K562 (cell line): ENCODE results near the gene SPOUT1. TPM values are rescaled to one million over a fixed set of nuclear protein-coding genes. Genes with fewer than 3 reads are reported as not detected.

Experiments used
- FOSL1 ChIP-seq: fragments of 200-800 bp; sonication (Bioruptor generic); conservative IDR thresholded peaks from 2 replicates; pipeline ENCODE4 v1.6.1; 2016; ENCODE audit warnings: missing genetic modification characterization, missing compliant biosample characterization
- KHSRP ChIP-seq: fragments of 450-650 bp; IDR thresholded peaks from 2 replicates; pipeline ENCODE4 v1.6.1; 2017
- KLF13 ChIP-seq: fragments of 450-650 bp; IDR thresholded peaks from 2 replicates; pipeline ENCODE4 v1.6.1; 2016; ENCODE audit warnings: missing genetic modification characterization, low read depth, mild to moderate bottlenecking, missing compliant biosample characterization, moderate library complexity, borderline replicate concordance
- PHF8 ChIP-seq: fragments of 200-600 bp; sonication (generic); IDR thresholded peaks from 2 replicates; pipeline ENCODE4 v1.6.1; 2012; ENCODE audit warnings: mixed run types, mild to moderate bottlenecking, inconsistent platforms, low read length, moderate library complexity, borderline replicate concordance
- RBM17 ChIP-seq: fragments of 200-400 bp; formaldehyde crosslinking; IDR thresholded peaks from 2 replicates; pipeline ENCODE4 v1.6.1; 2017; ENCODE audit warnings: low read depth, mild to moderate bottlenecking, low read length, borderline replicate concordance
- SMAD4 ChIP-seq: fragments of 250-450 bp; sonication (Bioruptor Pico); conservative IDR thresholded peaks from 2 replicates; pipeline ENCODE4 v1.8.0; 2021; ENCODE audit warnings: inconsistent platforms, mild to moderate bottlenecking, moderate library complexity
- ZBTB1 ChIP-seq: sonication (generic); formaldehyde crosslinking; IDR thresholded peaks from 2 replicates; pipeline ENCODE4 v1.8.1; 2023; ENCODE audit warnings: missing genetic modification reagents, low read depth, mild to moderate bottlenecking, borderline replicate concordance
- ZFP36 ChIP-seq: fragments of 150-350 bp; IDR thresholded peaks from 2 replicates; pipeline ENCODE4 v1.6.1; 2018; ENCODE audit warnings: low read length, low read depth; ENCODE audit not compliant: partially characterized antibody
- ZNF133 ChIP-seq: fragments of 250-450 bp; sonication (Bioruptor Pico); IDR thresholded peaks from 2 replicates; pipeline ENCODE4 v1.4.0; 2020; ENCODE audit warnings: mild to moderate bottlenecking
- ZNF134 ChIP-seq: fragments of 250-450 bp; sonication (Bioruptor Pico); conservative IDR thresholded peaks from 2 replicates; pipeline ENCODE4 v1.4.0; 2020
- ZNF197 ChIP-seq: fragments of 200-800 bp; sonication (Bioruptor generic); IDR thresholded peaks from 2 replicates; pipeline ENCODE4 v1.6.1; 2016; ENCODE audit warnings: low read depth, missing genetic modification characterization, missing compliant biosample characterization
- ZNF23 ChIP-seq: fragments of 250-450 bp; sonication (Bioruptor Pico); IDR thresholded peaks from 2 replicates; pipeline ENCODE4 v1.4.0; 2020; ENCODE audit warnings: mild to moderate bottlenecking
- polyA plus RNA-seq, 8 experiments: library from polyadenylated mRNA; depleted of rRNA in 4 of 8; stranded (reverse) in 5 of 8; unstranded in 3 of 8; fragments of >200 nt; fragmentation: Nextera tagmentation in 2 of 8; fragmentation: Illumina TruSeq in 1 of 8; extraction: Ambion mirVana in 2 of 8; extraction: Trizol in 1 of 8; gene quantifications; 2 replicates each; pipeline versions ENCODE4 v1.2.1 to v1.2.3, GENCODE V29; 2011 to 2014; ENCODE audit warnings: inconsistent platforms in 1 of 8, missing spikeins in 1 of 8
- total RNA-seq, 7 experiments: library from RNA; depleted of rRNA in 6 of 7; stranded (reverse); fragments of >200 nt in 6 of 7; fragmentation: Illumina TruSeq in 2 of 7; extraction: Trizol in 2 of 7; gene quantifications; 2 replicates each; pipeline versions ENCODE4 v1.2.1 to v1.2.3, GENCODE V29; 2011 to 2021; ENCODE audit warnings: low replicate concordance in 1 of 7
- TF ChIP-seq, protein P1 (sequence below): conservative IDR thresholded peaks from 2 replicates; pipeline ENCODE4 v1.6.1; 2011; ENCODE audit warnings: low read depth, mild to moderate bottlenecking, low read length; ENCODE audit not compliant: control insufficient read depth
- TF ChIP-seq, protein P2 (sequence below): fragments of 200-600 bp; sonication (generic); IDR thresholded peaks from one replicate; pipeline ENCODE4 v1.6.1; 2012; ENCODE audit warnings: mild to moderate bottlenecking, low read depth, low read length, inconsistent platforms
- TF ChIP-seq, protein P3 (sequence below): sonication (generic); formaldehyde crosslinking; IDR thresholded peaks from 2 replicates; pipeline ENCODE4 v1.9.0; 2022; ENCODE audit warnings: mild to moderate bottlenecking, missing genetic modification reagents

SPOUT1 gene
- total and polyA plus RNA-seq, 9 of the 15 experiments (the other 6 are each of a cell fraction or from before 2014, with no cell fraction given): 10.6 to 121 (median 37.4) TPM

DNA sequence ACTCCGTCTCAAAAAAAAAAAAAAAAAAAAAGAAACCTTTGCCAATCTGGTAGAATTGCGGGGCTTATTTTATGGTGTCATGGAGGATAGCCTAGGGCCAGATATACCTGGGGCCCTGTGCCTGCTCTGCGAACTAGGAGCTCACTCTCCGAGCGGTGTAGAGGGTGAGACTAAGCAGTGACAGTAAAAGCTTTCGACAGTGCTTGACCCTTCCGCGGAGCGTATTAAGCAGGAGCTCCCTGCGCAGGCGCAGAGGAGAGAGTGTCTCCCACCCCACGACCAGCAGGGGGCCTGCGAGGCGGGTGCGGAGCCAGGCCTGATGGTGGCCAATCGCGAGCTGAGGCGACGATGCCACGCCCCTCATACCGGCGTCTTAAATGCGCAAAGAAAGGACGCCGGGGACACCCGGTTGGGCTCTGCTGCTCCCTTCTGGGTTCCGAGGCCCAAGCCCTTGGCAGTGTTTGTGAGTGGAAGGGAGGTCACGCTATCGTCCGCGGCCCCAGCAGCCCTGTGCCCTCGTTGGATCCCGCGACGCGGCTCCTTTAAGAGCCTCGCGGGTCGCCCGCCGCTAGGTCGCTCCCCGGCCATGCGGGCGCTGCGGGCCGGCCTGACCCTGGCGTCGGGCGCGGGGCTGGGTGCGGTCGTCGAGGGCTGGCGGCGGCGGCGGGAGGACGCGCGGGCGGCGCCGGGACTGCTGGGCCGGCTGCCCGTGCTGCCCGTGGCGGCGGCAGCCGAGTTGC lies 11.3 kb downstream of the SPOUT1 start, which contains the start of gene ENDOG (continued):
- TF ChIP-seq, protein P1, sequence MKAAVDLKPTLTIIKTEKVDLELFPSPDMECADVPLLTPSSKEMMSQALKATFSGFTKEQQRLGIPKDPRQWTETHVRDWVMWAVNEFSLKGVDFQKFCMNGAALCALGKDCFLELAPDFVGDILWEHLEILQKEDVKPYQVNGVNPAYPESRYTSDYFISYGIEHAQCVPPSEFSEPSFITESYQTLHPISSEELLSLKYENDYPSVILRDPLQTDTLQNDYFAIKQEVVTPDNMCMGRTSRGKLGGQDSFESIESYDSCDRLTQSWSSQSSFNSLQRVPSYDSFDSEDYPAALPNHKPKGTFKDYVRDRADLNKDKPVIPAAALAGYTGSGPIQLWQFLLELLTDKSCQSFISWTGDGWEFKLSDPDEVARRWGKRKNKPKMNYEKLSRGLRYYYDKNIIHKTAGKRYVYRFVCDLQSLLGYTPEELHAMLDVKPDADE: no peak
- TF ChIP-seq, protein P2, sequence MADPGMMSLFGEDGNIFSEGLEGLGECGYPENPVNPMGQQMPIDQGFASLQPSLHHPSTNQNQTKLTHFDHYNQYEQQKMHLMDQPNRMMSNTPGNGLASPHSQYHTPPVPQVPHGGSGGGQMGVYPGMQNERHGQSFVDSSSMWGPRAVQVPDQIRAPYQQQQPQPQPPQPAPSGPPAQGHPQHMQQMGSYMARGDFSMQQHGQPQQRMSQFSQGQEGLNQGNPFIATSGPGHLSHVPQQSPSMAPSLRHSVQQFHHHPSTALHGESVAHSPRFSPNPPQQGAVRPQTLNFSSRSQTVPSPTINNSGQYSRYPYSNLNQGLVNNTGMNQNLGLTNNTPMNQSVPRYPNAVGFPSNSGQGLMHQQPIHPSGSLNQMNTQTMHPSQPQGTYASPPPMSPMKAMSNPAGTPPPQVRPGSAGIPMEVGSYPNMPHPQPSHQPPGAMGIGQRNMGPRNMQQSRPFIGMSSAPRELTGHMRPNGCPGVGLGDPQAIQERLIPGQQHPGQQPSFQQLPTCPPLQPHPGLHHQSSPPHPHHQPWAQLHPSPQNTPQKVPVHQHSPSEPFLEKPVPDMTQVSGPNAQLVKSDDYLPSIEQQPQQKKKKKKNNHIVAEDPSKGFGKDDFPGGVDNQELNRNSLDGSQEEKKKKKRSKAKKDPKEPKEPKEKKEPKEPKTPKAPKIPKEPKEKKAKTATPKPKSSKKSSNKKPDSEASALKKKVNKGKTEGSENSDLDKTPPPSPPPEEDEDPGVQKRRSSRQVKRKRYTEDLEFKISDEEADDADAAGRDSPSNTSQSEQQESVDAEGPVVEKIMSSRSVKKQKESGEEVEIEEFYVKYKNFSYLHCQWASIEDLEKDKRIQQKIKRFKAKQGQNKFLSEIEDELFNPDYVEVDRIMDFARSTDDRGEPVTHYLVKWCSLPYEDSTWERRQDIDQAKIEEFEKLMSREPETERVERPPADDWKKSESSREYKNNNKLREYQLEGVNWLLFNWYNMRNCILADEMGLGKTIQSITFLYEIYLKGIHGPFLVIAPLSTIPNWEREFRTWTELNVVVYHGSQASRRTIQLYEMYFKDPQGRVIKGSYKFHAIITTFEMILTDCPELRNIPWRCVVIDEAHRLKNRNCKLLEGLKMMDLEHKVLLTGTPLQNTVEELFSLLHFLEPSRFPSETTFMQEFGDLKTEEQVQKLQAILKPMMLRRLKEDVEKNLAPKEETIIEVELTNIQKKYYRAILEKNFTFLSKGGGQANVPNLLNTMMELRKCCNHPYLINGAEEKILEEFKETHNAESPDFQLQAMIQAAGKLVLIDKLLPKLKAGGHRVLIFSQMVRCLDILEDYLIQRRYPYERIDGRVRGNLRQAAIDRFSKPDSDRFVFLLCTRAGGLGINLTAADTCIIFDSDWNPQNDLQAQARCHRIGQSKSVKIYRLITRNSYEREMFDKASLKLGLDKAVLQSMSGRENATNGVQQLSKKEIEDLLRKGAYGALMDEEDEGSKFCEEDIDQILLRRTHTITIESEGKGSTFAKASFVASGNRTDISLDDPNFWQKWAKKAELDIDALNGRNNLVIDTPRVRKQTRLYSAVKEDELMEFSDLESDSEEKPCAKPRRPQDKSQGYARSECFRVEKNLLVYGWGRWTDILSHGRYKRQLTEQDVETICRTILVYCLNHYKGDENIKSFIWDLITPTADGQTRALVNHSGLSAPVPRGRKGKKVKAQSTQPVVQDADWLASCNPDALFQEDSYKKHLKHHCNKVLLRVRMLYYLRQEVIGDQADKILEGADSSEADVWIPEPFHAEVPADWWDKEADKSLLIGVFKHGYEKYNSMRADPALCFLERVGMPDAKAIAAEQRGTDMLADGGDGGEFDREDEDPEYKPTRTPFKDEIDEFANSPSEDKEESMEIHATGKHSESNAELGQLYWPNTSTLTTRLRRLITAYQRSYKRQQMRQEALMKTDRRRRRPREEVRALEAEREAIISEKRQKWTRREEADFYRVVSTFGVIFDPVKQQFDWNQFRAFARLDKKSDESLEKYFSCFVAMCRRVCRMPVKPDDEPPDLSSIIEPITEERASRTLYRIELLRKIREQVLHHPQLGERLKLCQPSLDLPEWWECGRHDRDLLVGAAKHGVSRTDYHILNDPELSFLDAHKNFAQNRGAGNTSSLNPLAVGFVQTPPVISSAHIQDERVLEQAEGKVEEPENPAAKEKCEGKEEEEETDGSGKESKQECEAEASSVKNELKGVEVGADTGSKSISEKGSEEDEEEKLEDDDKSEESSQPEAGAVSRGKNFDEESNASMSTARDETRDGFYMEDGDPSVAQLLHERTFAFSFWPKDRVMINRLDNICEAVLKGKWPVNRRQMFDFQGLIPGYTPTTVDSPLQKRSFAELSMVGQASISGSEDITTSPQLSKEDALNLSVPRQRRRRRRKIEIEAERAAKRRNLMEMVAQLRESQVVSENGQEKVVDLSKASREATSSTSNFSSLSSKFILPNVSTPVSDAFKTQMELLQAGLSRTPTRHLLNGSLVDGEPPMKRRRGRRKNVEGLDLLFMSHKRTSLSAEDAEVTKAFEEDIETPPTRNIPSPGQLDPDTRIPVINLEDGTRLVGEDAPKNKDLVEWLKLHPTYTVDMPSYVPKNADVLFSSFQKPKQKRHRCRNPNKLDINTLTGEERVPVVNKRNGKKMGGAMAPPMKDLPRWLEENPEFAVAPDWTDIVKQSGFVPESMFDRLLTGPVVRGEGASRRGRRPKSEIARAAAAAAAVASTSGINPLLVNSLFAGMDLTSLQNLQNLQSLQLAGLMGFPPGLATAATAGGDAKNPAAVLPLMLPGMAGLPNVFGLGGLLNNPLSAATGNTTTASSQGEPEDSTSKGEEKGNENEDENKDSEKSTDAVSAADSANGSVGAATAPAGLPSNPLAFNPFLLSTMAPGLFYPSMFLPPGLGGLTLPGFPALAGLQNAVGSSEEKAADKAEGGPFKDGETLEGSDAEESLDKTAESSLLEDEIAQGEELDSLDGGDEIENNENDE: no peak
- TF ChIP-seq FOSL1 (tag) (no peak), SMAD4 (CRISPR knock-in tag) (peak; percentile 56; the same call in 1 of the 2 replicates), ZNF133 (CRISPR knock-in tag) (no peak), PHF8 (peak; percentile 86; the same call in 1 of the 2 replicates), KLF13 (tag) (peak; percentile 70; the same call in 1 of the 2 replicates), ZNF197 (CRISPR knock-in tag) (no peak), ZNF134 (no peak), RBM17 (no peak), ZBTB1 (CRISPR knock-in tag) (peak; percentile 86), ZNF23 (CRISPR knock-in tag) (no peak), KHSRP (no peak), ZFP36 (no peak)
- TF ChIP-seq, protein P3, sequence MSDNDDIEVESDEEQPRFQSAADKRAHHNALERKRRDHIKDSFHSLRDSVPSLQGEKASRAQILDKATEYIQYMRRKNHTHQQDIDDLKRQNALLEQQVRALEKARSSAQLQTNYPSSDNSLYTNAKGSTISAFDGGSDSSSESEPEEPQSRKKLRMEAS (CRISPR knock-in tag): 0 out of 2 replicates have a peak, but pooled peaks have one; percentile 52
